ENCODE data around the gene AP1G2. TPM values are rescaled to one million over a fixed set of nuclear protein-coding genes. Genes with fewer than 3 reads are reported as not detected.

AP1G2 gene
- total and polyA plus RNA-seq, 2 donors (not counting 1 experiment from before 2014, with no cell fraction given): 648 to 1,185 TPM

Other genes with a start within 250 kb of the AP1G2 start
- 280 and 293 TPM in 2 replicates for gene PABPN1, start 246.3 kb downstream of the AP1G2 start, total RNA-seq
- gene PABPN1, start 246.3 kb downstream of the AP1G2 start, polyA plus RNA-seq: 283 and 341 TPM in 2 replicates
- gene SLC22A17, start 214.9 kb downstream of the AP1G2 start, total RNA-seq: 0.89 and 0.97 TPM in 2 replicates
- 0.92 and 0.97 TPM in 2 replicates for gene SLC22A17, start 214.9 kb downstream of the AP1G2 start, polyA plus RNA-seq
- not detected in 2 replicates for gene EFS, start 202.6 kb downstream of the AP1G2 start, total RNA-seq
- gene EFS, start 202.6 kb downstream of the AP1G2 start, polyA plus RNA-seq: not detected in 2 replicates
- not detected in 2 replicates for gene IL25, start 195.0 kb downstream of the AP1G2 start, total RNA-seq
- not detected in 2 replicates for gene IL25, start 195.0 kb downstream of the AP1G2 start, polyA plus RNA-seq
- gene CMTM5, start 190.7 kb downstream of the AP1G2 start, total RNA-seq: not detected in 2 replicates
- 0.18 and 1.0 TPM in 2 replicates for gene CMTM5, start 190.7 kb downstream of the AP1G2 start, polyA plus RNA-seq
- gene MYH6, start 159.5 kb downstream of the AP1G2 start, total RNA-seq: not detected in 2 replicates
- gene MYH6, start 159.5 kb downstream of the AP1G2 start, polyA plus RNA-seq: not detected in 2 replicates
- not detected in 2 replicates for gene MYH7, start 132.1 kb downstream of the AP1G2 start, total RNA-seq
- not detected in 2 replicates for gene MYH7, start 132.1 kb downstream of the AP1G2 start, polyA plus RNA-seq
- 81.8 and 84.4 TPM in 2 replicates for gene NGDN, start 98.1 kb downstream of the AP1G2 start, total RNA-seq
- gene NGDN, start 98.1 kb downstream of the AP1G2 start, polyA plus RNA-seq: 66.7 and 138 TPM in 2 replicates
- gene ZFHX2, start 16.0 kb downstream of the AP1G2 start, total RNA-seq: 2.5 and 2.8 TPM in 2 replicates
- 0.10 and 0.21 TPM in 2 replicates for gene ZFHX2, start 16.0 kb downstream of the AP1G2 start, polyA plus RNA-seq
- 21.4 and 21.5 TPM in 2 replicates for gene THTPA, start 11.5 kb downstream of the AP1G2 start, total RNA-seq
- gene THTPA, start 11.5 kb downstream of the AP1G2 start, polyA plus RNA-seq: 10.7 and 17.0 TPM in 2 replicates
- not detected in 2 replicates for gene JPH4, start 11.0 kb upstream of the AP1G2 start, total RNA-seq
- not detected in 2 replicates for gene JPH4, start 11.0 kb upstream of the AP1G2 start, polyA plus RNA-seq
- not detected in 2 replicates for gene DHRS2, start 68.6 kb upstream of the AP1G2 start, total RNA-seq
- gene DHRS2, start 68.6 kb upstream of the AP1G2 start, polyA plus RNA-seq: 0.01 TPM in 1 of 2 replicates, not detected in the other